Measurements from ENCODE around the gene SEMA3A. TPM values are rescaled to one million over a fixed set of nuclear protein-coding genes. Genes with fewer than 3 reads are reported as not detected.
A peak's percentile ranks its signal among the peaks of the same experiment; 100 is the strongest.

SEMA3A gene
- polyA plus RNA-seq, 1 donor = 14.5 TPM

- no peak for DNase-seq
Measured at GRCh38 chr7:84013616-84014240, 180.9 kb downstream of the SEMA3A start.

DNA sequence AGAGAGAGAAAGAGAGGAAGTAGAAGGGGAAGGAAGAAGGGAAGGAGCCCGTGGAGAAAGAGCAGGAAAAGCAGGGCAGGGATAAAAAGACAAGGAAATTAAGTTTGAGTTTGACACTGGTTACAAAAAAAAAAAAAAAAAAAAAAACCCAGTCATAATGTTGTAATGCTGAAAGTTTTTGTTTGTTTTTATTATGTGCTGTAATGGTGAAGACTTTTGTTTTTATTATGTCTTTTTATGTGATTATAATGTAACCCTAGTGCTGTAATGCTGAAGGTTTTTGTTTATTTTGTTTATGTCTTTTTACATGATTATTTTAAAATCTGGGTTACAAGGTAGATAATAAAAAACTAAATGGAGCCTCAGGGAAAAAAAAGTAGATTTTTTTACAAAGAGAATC is 184.8 kb downstream of the SEMA3A start:
- DNase-seq = no peak

DNA sequence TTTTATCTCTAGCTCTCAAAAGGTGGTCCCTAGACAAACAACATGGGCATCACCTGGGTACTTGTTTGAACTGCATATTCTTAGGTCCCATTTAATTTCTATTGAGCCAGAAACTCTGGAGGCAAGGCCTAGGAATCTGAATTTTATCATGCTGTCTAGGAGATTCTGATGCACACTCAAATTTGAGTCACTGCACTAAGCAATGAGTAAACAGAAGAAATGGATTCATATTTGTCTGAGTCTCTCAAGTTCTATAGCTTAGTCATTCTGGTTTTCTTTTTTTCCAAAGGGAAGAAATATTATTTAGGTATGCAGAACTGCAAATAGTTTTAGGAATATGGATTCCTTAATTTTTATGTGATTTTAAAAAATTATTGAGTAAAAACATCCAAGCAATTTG is 185.5 kb downstream of the SEMA3A start:
- no peak for DNase-seq

DNA sequence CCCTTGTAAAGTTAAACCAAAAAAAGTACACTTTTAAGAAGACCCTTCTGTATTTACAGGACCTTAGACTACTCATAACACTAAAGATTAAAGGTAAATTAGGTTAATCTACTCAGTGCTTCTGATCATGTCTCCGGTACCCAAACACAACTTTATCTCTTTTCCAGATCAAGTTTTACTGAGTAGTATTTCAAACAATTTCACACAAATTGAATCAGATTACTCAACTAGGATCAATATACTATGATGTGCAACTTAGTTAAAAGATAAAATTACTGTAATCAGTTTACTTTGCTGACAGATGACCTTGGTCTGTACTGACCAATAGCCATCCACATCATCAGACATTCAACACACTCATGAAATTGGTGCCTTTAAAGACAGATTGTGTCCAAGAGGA is 191.4 kb downstream of the SEMA3A start:
- no peak for DNase-seq

DNA sequence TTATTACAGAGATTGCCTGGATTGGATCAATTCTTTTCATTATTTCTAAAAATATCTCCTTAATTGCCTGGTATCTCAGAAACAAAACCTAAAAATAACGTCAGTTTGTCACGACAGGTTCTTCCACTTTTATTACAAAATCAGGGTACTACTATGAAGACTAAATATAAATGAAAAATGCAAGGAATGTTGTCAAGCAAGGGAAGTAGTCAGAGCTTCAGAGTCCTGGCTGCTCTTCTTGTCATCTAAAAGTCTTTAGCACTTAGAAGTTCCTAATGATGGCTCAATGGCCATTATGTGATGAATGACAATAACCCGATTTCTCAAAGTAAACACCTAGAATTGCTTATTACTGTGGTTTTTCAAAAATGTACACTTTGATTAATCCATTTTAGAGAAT is 192.2 kb downstream of the SEMA3A start:
- no peak for DNase-seq

- DNase-seq = no peak
Measured at GRCh38 chr7:83996879-83997278, 197.7 kb downstream of the SEMA3A start.

- no peak for DNase-seq
Measured at GRCh38 chr7:83987764-83988163, 206.8 kb downstream of the SEMA3A start.

DNA sequence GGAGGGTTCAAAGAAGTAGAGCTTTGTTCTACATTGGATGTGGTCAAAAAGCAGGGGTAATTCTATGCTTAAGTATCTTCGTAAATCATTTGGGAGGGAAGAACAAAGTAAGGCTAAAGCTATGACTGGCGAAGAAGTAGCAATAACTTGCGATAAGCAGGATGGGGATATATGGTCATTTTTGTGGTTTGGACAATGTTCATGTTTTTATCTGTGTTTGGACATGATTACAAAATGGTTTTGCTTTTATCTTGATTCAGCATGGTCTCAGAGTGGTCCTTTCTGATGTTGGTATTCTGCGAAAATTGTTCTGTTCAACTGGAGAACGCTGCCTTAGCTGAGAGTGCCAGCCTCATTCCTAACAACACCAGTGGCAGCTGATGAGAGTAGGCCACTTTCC is 208.8 kb downstream of the SEMA3A start:
- no peak for DNase-seq

- no peak for DNase-seq
Measured at GRCh38 chr7:83984591-83984990, 210.0 kb downstream of the SEMA3A start.

GRCh38 chr7:83984076-83984475 is 210.5 kb downstream of the SEMA3A start:
- DNase-seq = no peak

GRCh38 chr7:83983606-83984005 is 211.0 kb downstream of the SEMA3A start:
- DNase-seq = no peak

- DNase-seq = peak; percentile 52
Measured at GRCh38 chr7:83976302-83976701, 218.3 kb downstream of the SEMA3A start.

- no peak for DNase-seq
Measured at GRCh38 chr7:83970081-83970480, 224.5 kb downstream of the SEMA3A start.

DNA sequence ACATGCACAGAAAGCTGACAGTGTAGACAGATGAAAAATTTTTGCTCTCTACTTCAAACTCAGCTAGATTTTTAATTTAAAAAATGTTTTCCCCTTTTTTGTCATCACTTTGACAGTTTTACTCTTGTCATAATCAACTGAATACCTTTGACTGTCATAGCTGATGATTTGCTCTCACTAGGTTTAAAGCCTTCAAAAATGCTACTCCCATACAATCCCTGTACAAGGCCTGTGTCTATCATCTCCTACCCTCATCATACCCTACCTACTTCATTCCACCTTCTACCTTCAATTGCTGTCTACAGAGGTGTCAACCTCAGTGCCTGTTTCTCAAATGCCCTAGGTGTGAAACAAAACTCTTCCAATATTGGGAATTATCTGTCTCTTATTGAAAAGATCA is 230.3 kb downstream of the SEMA3A start:
- no peak for DNase-seq

DNA sequence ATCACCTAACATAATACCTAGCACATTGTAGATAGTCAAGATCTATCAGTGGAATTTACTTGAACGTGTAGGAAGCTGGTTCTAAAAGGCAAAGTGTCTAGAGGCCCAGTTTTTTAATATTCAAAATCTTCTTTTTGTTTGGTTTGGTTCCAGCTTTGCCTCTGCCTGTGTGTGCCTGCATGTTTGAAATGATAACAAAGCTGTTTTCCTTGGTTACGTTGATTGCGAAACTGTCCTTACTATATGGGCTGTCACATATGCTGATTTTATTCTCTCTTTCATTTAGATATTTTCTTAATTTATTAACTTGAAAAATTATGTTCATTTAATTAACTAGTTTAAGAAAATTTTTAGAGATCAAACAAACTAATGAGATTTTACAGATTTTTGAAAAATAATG is 237.3 kb downstream of the SEMA3A start:
- no peak for DNase-seq

GRCh38 chr7:83956104-83956503 is 238.5 kb downstream of the SEMA3A start:
- DNase-seq = no peak

- DNase-seq = no peak
Measured at GRCh38 chr7:83952236-83952635, 242.4 kb downstream of the SEMA3A start.

GRCh38 chr7:83947260-83947659 is 247.3 kb downstream of the SEMA3A start:
- no peak for DNase-seq

GRCh38 chr7:83946801-83947200 is 247.8 kb downstream of the SEMA3A start:
- DNase-seq = no peak

DNA sequence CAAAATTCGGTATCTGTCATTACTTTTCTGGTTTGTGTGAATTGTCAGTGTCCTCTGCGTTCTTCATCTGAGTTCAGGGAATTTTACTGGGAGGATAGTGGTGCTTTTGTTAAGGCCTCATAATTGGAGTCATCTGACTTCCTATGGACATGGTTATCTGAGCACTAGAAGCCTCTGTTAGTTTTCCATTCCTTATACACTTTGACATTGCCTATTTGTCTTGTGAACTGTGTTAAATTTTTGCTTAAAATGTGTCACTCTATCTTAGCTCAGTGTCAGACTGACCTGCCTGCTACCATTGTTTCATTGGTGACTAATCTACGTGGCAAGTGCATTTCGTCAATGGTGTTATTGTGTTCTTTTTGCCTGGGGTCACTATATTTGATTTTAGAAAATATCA is 253.3 kb downstream of the SEMA3A start:
- DNase-seq = no peak

DNA sequence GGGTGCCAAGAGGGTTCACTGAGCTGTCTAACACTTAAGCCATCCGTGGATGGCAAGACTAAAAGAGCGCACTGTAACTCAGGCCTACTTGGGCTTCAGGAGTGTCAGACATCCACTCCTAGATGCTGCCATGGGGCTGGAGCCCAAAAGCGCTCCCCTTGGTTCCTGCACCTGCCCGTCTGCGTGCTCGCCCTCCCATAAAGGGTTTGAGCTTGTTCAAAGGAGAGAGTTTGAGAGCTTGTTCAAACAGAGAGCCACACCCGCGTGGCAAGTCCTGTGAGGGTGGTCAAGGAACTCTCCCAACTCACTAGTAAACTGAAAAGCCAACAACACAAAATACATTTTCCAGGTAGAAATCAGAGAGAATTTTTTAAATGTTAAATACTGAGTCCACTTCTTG is 256.7 kb downstream of the SEMA3A start:
- DNase-seq = no peak

DNA sequence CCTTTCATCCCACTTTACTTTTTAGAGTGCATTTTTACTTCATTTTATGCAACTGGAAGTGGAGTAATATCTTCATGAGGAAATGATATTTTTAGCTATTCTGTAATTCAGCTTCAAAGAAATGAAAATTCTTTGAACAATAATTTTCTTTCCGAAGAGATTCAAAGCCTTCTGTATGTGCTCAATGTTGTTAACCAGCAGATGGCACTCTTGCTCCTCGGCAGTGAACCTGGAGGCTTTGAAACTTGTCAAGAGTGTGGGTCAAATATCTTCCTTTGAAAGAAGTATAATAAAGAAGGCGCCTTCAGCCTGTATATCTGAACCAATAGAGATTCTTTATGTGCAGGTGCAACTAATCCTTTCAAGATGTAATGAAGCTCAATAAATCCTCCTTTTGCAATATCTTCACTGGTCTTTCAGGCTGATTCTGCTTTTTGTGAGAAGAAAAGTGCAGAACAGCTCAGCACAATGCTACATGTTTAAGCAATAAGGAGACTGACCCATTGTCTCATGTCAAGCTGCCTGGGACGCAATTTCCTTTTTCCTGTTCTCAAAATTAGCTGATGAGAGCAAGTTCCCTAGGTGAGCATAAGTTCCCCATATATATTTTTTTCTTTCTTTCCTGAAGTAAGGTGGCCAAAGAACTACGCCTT is 258.4 kb downstream of the SEMA3A start:
- DNase-seq = peak; percentile 75

DNA sequence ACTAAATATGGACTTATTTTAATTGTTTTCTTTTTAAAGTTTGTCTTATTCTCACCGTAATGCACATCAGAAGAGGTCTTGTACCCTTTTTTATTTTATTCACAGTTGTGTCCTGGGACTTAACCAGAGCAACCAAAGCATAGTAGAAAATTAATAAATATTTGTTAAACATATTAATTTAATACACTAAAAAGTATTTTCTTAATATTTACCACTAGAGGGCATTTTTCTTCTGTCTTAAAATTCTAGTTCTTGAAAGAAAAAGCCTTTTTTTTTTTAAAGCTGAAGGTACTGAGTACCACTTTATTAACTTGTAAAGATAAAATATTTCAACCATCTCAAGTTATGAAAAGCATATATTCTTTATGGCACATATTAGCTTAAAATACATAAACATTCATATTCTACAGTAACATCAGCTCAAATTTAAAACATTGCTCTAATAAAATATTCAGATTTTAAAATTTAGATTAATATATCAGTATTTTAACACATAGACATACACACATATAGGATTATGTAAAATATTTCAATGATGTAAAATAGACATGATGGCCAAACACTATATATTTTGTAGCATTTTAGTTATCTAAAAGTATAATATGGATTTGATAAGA is 260.4 kb downstream of the SEMA3A start:
- DNase-seq = no peak

- no peak for DNase-seq
Measured at GRCh38 chr7:83931968-83932367, 262.6 kb downstream of the SEMA3A start.

Data from left kidney (tissue), 2 donors.